GM12864 (cell line): ENCODE measurements around the gene PCK1.

Experiments used
- DNase-seq: peaks from one replicate; pipeline ENCODE4 v3.0.0-alpha.2; 2011; ENCODE audit warnings: low read depth
- H3K4me3 ChIP-seq: 2 replicates; pipeline ENCODE4 v1.5.1; 2011; ENCODE audit warnings: mild to moderate bottlenecking, low read depth, low read length, control low read depth
- CTCF ChIP-seq: IDR thresholded peaks from 2 replicates; pipeline ENCODE4 v1.5.1; 2011; ENCODE audit warnings: low read depth, mild to moderate bottlenecking, moderate library complexity, low read length, control low read depth, inconsistent platforms; ENCODE audit errors: missing control alignments

PCK1 gene

DNA sequence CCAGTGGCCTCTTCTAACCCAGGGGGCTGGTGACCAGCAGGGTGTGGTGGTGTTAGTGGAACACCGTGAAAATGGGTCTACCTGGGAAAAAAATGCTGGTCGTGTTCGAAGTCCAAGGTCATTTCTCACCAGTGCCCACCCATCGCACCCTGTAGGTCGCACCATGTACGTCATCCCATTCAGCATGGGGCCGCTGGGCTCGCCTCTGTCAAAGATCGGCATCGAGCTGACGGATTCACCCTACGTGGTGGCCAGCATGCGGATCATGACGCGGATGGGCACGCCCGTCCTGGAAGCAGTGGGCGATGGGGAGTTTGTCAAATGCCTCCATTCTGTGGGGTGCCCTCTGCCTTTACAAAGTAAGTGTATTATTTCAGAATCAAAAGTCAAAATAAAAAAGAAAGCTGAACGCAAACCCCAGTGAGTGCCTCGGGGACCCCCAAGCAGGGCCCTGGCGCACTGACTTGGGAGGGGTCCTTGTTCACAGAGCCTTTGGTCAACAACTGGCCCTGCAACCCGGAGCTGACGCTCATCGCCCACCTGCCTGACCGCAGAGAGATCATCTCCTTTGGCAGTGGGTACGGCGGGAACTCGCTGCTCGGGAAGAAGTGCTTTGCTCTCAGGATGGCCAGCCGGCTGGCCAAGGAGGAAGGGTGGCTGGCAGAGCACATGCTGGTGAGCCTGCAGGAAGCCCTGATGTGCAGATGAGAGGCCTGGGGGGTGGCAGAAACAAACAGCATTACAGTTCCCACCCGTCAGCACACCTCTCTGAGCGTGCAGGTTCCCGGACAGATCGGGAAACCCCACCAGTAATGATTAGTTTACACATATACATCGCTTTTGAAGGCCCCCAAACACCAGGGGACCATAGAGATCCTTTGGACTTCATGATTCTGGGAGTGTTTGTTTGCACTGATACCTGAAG, 1.9 kb downstream of the PCK1 start:
- no peak for TF ChIP-seq CTCF
- no peak for DNase-seq
- H3K4me3 ChIP-seq, result no peak overlapping the region

DNA sequence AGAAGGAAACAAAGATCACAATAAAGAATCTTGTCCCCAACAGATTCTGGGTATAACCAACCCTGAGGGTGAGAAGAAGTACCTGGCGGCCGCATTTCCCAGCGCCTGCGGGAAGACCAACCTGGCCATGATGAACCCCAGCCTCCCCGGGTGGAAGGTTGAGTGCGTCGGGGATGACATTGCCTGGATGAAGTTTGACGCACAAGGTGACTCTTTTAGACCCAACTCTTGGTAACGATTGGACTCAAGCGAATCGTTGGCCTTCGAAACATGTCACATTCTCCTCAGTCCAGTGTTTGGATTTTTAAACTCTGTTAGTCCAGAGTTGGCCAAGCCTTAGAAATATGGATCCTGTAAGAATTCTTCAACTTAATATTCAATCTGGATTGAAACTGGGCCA, 2.6 kb downstream of the PCK1 start:
- DNase-seq, result no peak
- TF ChIP-seq CTCF, result no peak
- H3K4me3 ChIP-seq, result no peak overlapping the region

GRCh38 chr20:57564180-57564802, 3.4 kb downstream of the PCK1 start:
- no peak for DNase-seq
- no peak overlapping the region for H3K4me3 ChIP-seq
- no peak for TF ChIP-seq CTCF

GRCh38 chr20:57564951-57565642, 4.2 kb downstream of the PCK1 start:
- DNase-seq, result no peak
- no peak for TF ChIP-seq CTCF
- no peak overlapping the region for H3K4me3 ChIP-seq

DNA sequence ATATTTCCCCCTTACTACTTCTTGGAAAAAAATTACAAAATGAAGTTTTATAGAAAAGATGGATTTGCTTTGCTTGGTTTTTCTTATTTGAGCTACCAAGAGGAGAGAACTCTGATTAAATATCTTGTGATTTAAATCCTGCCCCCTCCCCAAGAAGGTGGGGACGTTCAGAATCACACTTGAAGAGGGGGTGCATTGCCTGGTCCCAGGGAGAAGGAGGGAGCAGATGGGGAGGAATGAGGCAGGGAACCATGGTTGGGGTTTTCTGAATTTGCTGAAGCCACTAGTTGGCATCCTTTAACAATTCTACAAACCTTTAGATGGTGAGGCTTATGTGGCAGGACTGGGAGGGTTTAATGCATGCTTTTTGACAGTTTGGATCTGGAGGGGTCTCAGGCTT, 5.5 kb downstream of the PCK1 start:
- DNase-seq, result no peak
- TF ChIP-seq CTCF, result no peak
- no peak overlapping the region for H3K4me3 ChIP-seq

DNA sequence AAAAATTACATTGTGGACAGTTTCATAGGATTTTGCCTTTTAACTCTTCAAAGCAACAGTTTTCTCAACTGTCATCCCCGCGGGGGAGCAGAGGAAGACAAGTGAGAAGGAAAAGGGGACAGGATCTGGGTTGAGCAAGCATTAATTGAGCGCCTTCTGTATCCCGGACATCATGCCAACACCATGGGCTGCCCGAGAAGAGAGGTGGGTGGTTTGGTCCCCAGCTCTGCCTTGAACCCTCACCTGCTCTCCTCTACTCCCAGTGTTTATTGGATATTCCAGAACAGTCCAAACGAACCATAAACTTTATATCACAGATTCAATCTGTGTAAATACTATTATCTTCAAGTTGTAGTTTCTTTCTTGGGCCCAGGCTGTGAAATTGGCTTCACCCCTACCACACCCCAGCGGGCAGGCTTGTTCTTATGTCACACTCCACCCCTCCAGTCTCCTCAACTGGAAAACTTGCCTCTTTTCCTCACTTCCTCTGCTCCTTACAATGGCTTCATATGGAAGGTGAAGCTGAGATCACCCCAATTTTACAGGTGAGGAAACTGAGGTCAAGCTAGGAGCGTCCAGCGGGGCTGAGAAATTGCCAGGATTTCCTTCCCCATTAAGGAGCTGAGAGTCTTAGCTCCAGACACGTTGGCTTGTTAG, 6.0 kb downstream of the PCK1 start:
- TF ChIP-seq CTCF, result no peak
- no peak for DNase-seq
- no peak overlapping the region for H3K4me3 ChIP-seq
